GM21526 (cell line): ENCODE data around the gene TOMM5.

Experiments used
- ATAC-seq: cut with Tn5 transposase; IDR thresholded peaks from one replicate; pipeline ENCODE4 v1.9.1; 2021; ENCODE audit warnings: moderate library complexity; ENCODE audit not compliant: unreplicated experiment, low FRiP score

Gene TOMM5

DNA sequence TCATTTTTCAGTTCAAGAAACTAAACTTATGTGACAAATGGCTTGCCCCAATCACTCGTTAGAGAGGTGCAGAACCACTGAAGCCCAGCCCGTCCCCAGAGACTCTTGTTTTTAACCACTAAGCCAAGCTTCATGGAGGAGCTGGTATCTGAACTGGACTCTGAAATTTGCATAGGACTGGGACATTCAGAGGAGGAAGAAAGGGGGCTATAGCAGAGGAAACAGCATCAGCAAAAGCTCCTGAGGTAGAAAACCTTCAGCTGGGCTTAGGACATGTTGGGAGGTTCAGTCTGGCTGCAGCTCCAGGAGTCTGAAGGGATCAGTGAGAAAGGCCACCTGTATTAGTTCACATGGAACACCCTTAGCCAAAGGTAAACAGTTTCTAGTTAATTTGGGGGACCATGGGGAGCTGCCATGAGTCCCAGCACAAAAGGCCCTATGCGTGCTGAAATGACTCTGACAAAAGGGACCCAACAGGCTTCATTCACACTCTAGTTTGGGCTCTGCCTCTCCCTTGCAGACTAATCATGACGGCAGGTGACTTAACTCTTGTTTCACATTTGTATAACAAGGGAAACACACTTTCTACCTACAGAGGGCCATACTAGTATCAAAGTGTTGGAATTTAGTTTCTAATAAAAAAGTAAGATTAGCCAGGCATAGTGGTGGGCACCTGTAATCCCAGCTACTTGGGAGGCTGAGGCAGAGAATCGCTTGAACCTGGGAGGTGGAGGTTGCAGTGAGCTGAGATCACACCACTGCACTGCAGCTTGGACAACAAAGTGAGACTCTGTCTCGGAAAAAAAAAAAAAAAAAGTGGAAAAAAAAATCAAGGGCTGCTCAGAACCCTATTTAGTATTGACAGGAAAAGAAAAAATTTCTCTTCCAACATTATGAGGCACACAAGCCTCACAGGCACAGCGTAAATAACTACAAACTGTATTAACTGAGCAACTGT lies 26.5 kb downstream of the TOMM5 start:
- no peak for ATAC-seq

DNA sequence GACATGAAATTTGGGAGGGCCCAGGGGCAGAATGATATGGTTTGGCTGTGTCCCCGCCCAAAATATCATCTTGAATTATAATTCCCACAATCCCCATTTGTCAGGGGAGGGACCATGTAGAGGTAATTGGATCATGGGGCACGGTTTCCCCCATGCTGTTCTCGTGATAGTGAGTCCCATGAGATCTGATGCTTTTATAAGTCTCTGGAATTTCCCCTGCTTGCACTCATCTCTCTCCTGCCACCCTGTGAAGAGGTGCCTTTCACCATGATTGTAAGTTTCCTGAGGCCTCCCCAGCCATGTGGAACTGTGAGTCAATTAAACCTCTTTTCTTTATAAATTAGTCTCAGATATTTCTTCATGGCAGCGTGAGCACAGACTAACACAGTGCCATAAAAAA lies 27.5 kb downstream of the TOMM5 start:
- no peak for ATAC-seq

DNA sequence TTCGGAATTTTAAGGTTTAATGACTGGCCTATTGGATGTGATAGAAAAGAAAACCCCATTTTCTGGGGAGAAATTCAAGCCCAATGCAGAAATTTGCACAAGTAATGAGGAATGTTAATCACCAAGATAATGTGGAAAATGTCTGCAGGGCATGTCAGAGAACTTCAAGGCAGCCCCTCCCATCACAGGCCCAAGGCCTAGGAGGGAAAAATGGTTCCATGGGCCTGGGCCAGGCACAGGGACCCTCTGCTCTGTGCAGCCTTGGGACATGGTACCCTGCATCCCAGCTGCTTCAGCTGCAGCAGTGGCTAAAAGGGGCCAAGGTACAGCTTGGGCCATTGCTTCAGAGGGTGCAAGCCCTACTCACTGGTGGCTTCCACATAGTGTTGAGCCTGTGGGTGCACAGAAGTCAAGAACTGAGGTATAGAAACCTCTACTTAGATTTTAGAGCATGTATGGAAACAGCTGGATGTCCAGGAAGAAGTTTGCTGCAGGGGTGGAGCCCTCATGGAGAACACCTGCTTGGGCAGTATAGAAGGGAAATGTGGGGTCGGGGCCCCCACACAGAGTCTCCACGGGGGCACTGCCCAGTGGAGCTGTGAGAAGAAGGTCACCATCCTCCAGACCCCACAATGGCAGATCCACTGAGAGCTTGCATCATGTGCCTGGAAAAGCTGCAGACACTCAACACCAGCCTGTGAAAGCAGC lies 28.4 kb downstream of the TOMM5 start:
- ATAC-seq: no peak

DNA sequence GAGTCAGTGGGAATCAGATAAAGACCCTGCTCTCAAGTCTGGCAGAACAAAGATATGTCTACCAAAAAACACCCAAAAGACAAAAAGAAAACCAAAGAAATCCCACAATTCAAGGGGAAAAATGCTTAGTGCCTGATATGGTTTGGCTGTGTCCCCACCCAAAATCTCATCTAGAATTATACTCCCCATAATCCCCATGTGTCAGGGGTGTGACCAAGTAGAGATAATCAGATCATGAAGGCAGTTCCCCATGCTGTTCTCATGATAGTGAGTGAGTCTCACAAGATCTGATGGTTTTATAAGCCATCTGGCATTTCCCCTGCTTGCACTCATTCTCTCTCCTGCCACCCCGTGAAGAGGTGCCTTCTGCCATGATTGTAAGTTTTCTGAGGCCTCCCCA lies 29.6 kb downstream of the TOMM5 start:
- no peak for ATAC-seq

DNA sequence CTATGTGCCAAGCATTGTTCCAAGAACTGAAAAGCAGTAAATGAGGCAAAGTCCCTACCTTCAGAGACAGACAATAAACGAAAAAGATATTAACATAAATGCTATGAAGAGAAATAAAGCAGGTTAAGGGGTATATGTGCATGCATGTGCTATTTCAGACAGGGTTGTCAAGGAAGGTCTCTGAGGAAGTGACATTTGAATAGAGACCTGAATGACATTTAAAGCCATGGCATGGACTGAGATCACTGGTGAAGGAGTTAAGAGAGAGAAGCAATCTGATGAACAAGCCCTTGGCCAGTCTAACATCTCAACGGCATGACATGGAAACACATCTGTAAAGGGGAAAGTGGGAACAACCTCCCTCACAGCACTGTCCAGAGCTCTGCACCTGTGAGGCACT lies 30.7 kb downstream of the TOMM5 start:
- no peak for ATAC-seq

DNA sequence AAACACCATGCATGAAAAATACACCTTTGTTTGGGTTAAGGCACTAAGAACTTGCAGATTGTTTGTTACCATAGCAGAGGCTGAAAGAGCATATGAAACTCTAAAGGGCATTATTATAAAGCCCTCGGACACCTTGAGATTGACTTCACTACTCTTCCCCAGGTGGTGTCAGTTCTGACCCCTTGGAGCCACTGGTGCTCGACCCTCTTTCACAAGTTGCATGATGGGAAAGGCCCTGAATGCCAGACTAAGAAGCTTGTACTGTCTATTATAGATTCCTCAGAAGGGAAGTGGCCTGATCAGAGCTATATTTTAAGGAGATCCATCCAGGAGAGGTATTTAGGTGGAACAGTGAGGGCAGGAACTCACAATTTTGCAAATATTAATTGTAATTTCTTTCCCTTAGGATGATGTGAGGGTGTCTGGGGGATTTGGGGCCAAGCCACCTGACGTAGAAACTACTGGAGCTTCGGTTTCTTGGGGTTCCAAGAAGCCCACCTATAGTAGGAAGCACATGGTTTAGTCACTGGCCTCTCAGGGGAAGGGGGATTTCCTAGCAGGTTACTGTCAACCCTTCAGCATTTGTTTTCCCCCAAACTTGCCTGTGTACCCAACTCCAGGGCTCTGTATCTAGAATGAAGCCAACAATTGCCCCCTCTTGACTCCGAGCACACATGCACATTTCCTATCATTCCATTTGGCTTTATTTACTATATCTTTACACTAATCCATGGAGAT lies 32.4 kb downstream of the TOMM5 start:
- ATAC-seq: no peak

DNA sequence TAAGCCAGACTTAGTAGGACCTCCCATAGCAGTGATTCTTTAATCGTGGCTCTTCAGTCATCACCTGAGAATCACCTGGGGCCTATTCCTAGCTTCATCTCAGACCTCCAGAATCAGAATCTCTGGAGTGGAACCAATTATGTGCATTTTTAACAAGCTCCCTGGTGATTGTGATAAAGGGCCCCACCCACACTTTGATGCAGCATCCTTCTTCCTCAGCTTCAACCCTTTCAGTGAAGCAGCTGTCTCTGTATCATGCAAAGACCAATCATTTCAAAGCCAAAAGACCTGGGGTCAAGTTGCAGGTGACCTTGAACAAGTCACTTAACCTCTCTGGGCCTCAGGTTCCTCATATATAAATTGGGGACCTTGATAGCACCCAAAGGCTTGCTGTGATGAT lies 33.3 kb downstream of the TOMM5 start:
- no peak for ATAC-seq

DNA sequence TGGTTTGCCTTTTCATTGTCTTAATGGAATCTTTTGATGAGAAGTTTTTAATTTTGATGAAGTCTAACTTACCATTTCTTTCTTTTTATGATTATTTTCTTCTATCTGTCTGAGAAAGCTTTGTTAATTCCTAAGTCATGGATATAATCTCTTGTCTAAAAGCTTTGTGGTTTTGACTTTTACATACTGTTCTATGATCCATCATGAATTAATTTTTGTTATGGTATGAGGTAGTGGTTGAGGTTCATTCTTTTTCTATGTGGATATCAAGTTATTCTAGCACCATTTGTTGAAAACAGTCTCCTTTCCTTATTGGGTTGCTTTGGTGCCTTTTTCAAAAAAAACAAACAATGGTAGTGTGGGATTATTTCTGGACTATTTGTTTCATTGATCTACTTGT lies 36.6 kb downstream of the TOMM5 start:
- no peak for ATAC-seq

DNA sequence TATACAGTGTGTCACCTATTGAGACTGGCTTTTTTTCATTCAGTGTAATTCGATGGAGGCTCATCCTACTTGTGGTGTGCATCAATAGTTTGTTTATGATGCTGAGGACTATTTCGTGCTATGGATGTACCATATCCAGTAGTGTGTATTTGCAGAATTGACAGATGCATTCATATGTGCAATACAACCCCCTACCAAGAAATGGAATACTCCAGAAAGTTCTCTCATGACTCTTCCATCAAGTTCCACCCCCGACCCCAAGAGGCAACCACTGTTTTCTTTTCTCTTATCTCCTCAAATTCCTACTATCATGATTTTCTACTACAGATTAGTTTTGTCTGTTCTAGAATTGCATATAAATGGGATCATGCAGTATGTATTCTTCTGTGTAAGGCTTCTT lies 38.1 kb downstream of the TOMM5 start:
- ATAC-seq: no peak

DNA sequence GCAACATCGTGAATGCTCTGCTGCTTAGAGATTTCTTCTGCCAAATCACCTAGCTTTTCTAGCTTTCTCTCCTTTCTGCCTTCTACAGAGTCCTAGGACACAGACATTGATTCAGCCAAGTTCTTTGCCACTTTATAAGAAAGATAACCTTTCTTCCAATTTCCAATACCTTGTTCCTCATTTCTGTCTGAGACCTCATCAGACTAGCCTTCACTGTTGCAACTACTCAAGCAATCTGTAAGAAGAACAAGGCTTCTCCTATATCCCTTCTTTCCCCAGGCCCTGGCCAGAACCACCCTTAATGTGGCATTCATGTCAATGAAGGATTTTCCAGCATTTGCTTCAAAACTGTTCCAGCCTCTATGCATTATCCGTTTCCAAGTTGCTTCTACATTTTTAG lies 40.5 kb downstream of the TOMM5 start:
- ATAC-seq: no peak

DNA sequence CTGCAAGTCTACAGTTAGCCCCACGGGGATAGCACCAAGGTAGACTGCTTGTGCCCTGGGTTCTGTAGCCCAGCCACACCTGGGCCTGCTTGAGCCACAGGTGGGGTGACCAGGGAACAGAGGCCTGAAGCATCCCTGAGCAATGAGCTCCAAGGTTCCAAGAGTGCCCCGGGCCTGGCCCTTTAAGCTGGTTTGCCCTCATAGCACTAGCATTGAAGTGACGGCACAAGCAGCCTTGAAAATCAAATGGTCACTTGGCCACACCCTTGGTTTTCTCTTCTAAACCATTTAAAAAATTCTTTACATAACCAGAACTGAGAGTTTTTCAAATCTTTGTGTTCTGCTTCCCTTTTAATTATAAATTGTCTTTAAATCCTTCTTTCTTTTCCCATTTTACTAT lies 40.9 kb downstream of the TOMM5 start:
- ATAC-seq: no peak

DNA sequence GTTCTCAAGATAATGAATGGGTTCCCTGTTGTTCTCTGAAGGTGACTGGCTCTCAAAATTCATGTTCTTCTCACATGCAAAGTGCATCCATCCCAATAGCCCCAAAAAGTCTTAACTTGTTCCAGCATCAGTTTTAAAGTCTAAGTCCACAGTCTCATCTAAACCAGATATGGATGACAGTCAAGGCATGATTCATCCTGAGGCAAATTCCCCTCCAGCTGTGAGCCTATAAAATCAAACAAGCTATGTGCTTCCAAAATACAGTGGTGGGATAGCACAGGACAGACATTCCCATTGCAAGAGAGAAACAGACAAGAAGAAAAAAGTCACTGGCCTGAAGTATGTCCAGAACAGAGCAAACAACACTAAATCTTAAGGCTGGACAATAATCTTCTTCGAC lies 41.6 kb downstream of the TOMM5 start:
- ATAC-seq: no peak

DNA sequence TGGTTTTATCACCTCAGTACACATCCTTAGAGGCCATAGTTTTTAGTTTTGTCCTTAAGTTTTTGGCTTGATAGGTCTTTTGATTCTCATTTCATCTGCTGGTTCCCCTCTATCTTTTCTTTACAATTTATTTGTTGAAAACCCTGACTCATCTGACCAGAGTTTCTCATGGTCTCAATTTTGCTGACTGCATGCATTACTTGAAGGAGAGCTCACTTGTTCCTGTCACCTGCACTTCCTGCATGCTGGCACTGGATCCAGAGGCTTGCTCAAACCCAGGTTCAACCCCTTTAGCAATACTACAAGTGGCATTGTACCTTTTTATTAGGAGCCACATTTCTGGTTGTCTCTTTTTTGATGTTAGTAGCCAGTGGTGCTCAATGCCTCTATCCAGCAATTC lies 42.9 kb downstream of the TOMM5 start:
- ATAC-seq: no peak

DNA sequence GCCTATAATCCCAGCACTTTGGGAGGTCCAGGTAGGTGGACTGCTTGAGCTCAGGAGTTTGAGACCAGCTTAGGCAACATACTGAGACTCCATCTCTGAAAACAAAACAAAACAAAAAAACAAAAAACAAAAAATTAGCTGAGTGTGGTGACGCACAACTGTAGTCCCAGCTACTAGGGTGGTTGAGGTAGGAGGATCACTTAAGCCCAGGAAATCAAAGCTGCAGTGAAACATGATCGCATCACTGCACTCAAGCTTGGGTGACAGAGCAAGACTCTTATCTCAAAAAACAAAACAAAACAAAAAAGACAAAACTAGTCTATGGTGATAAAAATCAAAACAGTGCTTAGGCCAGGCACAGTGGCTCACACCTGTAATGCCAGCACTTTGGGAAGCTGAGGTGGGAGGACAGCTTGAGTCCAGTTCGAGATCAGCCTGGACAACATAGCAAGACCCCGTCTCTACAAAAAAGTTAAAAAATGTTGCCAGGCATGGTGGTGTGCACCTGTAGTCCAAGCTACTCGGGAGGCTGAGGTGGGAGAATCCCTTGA lies 45.0 kb downstream of the TOMM5 start:
- ATAC-seq: no peak

DNA sequence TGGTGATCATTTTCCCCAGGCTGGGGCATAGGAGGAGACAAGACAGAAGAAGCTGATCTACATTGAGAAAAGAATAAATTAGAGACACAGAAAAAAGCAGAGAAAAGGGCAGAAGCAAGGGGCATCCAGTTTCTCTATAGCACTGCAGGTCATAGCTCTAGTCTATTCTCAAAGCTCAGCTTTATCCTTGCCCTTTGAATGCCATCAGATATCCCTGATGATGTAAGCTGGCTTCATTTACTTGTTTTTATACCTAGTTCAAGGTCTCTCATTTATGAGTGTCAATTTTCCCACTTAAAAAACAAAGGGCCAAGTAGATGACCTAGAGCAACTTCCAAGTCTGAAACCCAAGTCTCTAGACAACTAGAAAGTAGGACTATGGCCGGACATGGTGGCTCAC lies 48.9 kb downstream of the TOMM5 start:
- ATAC-seq: no peak

DNA sequence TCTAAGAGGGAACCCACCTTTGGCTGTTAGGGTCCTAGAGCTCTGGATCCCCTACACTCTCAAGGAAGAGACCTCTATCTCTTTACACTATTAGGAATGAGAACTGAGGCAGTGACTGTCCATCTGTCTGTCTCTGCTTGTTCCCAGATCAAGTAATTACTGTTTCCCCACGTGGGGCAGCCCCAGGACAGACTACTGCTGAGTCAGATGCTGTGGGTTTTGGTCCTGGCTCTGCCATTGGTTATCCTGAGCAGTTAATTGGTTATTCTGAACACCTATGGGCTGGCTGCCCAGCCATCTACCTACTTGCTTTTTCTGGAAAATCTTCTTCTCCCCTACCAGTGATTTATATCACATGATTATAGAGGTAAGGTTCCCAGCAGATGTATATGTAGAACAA lies 49.5 kb downstream of the TOMM5 start:
- ATAC-seq: no peak

DNA sequence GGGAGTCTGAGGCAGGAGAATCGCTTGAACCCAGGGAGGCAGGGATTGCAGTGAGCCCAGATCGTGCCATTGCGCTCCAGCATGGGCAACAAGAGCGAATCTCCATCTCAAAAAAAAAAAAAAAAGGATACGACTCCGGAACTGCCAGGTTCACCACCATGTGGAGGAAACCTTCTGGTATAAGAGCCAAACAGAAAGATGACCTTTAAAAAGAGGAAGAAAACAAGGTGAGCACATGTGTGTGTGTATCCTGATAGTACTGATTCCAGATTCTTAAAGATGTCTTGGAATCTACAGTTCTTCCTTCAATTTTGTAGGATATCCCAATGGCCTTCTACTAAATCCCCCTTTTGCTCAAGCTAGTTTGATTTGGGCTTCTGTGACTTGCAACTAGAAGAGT lies 49.9 kb downstream of the TOMM5 start:
- ATAC-seq: no peak

DNA sequence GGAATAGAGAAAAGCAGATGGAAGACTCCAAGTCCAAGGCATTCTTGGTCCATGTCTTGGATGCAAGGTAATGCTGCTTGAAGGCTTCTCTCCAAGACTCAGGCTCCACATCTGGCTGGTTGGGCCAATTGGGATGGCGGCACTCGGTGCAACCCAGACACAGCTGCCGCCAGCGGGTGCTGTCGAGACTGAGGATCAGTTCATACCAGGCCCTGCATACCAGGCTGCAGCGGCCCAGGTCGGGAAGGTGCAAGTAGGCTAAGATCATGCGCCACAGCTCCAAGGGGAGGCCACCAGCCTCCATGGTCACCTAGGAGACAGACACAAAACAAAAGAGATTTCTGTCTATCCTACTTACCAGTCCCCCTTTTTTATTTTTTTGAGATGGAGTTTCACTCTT lies 50.9 kb downstream of the TOMM5 start:
- no peak for ATAC-seq

DNA sequence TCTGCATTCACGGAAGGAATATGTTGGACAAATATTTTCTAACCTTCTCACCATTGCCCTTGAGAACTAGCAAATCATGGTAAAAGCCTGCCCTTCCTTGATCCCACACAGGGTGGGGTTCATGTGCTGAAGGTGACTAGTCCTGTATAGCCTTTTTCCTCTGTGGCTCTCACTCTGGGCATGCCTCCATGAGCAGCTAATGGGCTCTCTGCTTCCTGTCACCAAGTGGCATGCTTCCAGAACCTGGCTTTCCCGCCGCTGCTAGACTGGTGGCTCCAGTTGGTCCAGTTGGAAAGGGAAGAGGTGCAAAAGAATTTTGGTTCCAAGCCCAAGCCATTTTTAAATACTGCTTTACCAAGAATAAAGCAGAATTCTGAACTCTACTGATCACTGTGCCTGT lies 51.8 kb downstream of the TOMM5 start:
- ATAC-seq: no peak

DNA sequence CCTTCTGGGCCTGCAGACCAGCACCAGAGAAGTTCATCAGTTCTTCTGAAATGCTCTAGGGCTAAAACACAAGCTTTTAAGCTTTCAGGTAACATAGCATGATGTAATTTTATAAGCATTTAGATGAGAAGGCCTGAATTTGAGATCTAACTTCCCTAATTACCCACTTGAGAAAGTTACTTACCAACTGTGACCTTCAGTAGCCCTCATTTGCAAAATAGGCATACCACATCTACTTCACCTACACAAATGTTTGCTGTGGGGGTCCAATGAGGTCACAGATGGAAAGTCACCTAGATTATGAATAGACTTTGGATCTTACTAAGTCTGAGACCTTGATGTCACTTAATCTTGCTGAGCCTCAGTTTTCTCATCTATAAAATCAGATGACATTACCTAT lies 52.8 kb downstream of the TOMM5 start:
- no peak for ATAC-seq
